Measurements from ENCODE around the gene NT5DC2. TPM values are rescaled to one million over a fixed set of nuclear protein-coding genes. Genes with fewer than 3 reads are reported as not detected.

NT5DC2 gene
- total and polyA plus RNA-seq, 10 of the 15 experiments (the other 5 are each of a cell fraction or from before 2014, with no cell fraction given), result 21.6 to 135 (median 66.8) TPM

- in situ Hi-C loops (cut with MboI) (no loop called here), intact Hi-C loops (cut with micrococcal nuclease; ENCODE audit: unreplicated experiment) (no loop called here)
- Histone ChIP-seq H3K4me1 (ENCODE audit: control insufficient read depth, insufficient read depth, low read length) (no peaks in the 10 kb centered on the region), H3K9ac (ENCODE audit: control insufficient read depth, insufficient read depth, low read length) (no peak overlapping the region), H3K79me2 (ENCODE audit: control insufficient read depth, insufficient read depth, low read length) (no peaks in the 10 kb centered on the region), H3K27me3 (replicated peaks in 1 of 2; ENCODE audit: control insufficient read depth in 2 of 2, insufficient read depth in 2 of 2, low read length in 1 of 2) (no peaks in the 10 kb centered on the region), H3K4me2 (ENCODE audit: control insufficient read depth, insufficient read depth) (no peak overlapping the region), H4K20me1 (ENCODE audit: control insufficient read depth, insufficient read depth) (no peaks in the 10 kb centered on the region), H2AFZ (ENCODE audit: control insufficient read depth, low read depth, low read length) (no peak overlapping the region), H3K27ac (ENCODE audit: control insufficient read depth, insufficient read depth) (no peak overlapping the region), H3K36me3 (ENCODE audit: control insufficient read depth in 2 of 2, insufficient read depth in 2 of 2, low read length in 1 of 2) (peaks cover 26 to 32% of the 10 kb centered on the region in 2 experiments), H3K9me3 (replicated peaks; ENCODE audit: control insufficient read depth, insufficient read depth, low read length) (no peaks in the 10 kb centered on the region), H3K4me3 (no peak overlapping the region)
- CTCF ChIA-PET, result no interaction called here
- TSS peak; percentile 32 for BruUV-seq (replicated peaks)
- RAD21 ChIA-PET (ENCODE audit: unreplicated experiment), result no interaction called here
- POLR2A ChIA-PET, result no interaction called here
- SMC1A ChIA-PET (ENCODE audit: uncharacterized antibody, unreplicated experiment), result no interaction called here
- no peak for ATAC-seq
- DNase-seq (ENCODE audit: low read depth, low spot score), result no peak
- no peak for FAIRE-seq
- 99% methylated on average over 27 of the region's 27 CpGs for WGBS (ENCODE audit: insufficient coverage, insufficient replicate concordance, low lambda C conversion rate, missing lambda C conversion rate)
- TF ChIP-seq HCFC1 (IDR thresholded peaks at IDR 0.05; ENCODE audit: low read length) (no peak), SUPT20H (IDR thresholded peaks at IDR 0.05; ENCODE audit: borderline replicate concordance, control insufficient read depth, low read depth, low read length) (no peak), ESRRA (IDR thresholded peaks at IDR 0.05; ENCODE audit: low read length) (no peak), ZBED1 (IDR thresholded peaks at IDR 0.05; ENCODE audit: borderline replicate concordance) (no peak), IRF3 (IDR thresholded peaks at IDR 0.05) (no peak), PRDM15 (CRISPR knock-in tag; IDR thresholded peaks at IDR 0.05) (no peak), EGR1 (IDR thresholded peaks at IDR 0.05; ENCODE audit: borderline replicate concordance in 1 of 2, low read depth in 2 of 2, low read length in 2 of 2) (no peak), SREBF1 (IDR thresholded peaks at IDR 0.05; ENCODE audit: low read length) (no peak), PAX5 (IDR thresholded peaks at IDR 0.05; ENCODE audit: borderline replicate concordance, low read depth, low read length) (no peak), CEBPZ (IDR thresholded peaks at IDR 0.05; ENCODE audit: low read depth, low read length) (no peak), CBX5 (IDR thresholded peaks at IDR 0.05; ENCODE audit: low read depth) (no peak), KAT2A (conservative IDR thresholded peaks at IDR 0.05; ENCODE audit: control insufficient read depth, low read depth, low read length) (no peak), NBN (IDR thresholded peaks at IDR 0.05) (no peak), MTA2 (IDR thresholded peaks at IDR 0.05; ENCODE audit: low read depth) (no peak), EED (IDR thresholded peaks at IDR 0.05; ENCODE audit: low read depth) (no peak), TCF12 (IDR thresholded peaks at IDR 0.05; ENCODE audit: low read depth, low read length) (no peak), BACH1 (IDR thresholded peaks at IDR 0.05; ENCODE audit: borderline replicate concordance) (no peak)
Observed at GRCh38 chr3:52480768-52481715, 52.6 kb downstream of the NT5DC2 start.
